Ovary (tissue), 3 donors: ENCODE measurements around the gene MFSD2A.

Experiments
- POLR2A ChIP-seq: fragments of 450-650 bp; IDR thresholded peaks from one replicate; pipeline ENCODE4 v1.6.1; 2017; ENCODE audit warnings: antibody characterized with exemption, mild to moderate bottlenecking, moderate library complexity
- TF ChIP-seq, protein P1 (sequence below), 3 donors: fragments of 450-650 bp in 2 of 3; fragments of 200-600 bp in 1 of 3; IDR thresholded peaks; one replicate each; pipeline versions ENCODE4 v1.5.1 to v1.8.0; 2016 to 2022; ENCODE audit warnings: antibody characterized with exemption in 3 of 3, mild to moderate bottlenecking in 1 of 3
- donor health status: DM: no; HTN: no; CAD: no.

DNA sequence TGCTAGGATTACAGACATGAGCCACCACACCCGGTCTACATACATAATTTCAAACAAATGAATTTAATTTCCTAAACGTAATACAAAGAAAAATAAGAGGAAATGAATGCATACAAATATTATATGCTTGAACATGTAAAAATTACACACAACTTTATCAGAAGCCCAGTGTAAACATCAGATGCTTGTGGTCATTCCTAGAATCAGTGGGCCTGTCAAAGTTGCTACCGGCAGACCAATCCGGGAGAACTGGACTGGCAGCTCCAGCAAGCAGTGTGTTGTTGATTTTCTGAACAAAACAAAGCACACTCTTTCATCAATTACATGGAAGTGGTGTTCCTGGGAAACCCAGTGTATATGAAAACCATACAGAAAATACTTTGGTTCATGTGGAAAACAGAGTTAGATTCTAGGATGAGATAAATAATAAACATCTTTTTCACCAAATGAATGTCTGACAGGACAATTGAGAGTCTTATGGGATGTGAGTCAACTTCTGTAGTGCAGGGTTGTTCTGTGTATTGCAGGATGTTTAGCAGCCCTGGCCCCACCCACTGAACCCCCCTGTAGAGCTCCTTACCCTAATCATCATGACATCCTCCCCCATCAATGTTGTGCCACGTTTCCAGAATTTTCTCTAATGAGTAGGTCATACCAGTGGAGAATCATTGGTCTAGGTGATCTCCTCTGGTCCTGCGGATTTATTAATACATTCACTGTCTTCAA, 33.8 kb downstream of the MFSD2A start:
- TF ChIP-seq, protein P1, sequence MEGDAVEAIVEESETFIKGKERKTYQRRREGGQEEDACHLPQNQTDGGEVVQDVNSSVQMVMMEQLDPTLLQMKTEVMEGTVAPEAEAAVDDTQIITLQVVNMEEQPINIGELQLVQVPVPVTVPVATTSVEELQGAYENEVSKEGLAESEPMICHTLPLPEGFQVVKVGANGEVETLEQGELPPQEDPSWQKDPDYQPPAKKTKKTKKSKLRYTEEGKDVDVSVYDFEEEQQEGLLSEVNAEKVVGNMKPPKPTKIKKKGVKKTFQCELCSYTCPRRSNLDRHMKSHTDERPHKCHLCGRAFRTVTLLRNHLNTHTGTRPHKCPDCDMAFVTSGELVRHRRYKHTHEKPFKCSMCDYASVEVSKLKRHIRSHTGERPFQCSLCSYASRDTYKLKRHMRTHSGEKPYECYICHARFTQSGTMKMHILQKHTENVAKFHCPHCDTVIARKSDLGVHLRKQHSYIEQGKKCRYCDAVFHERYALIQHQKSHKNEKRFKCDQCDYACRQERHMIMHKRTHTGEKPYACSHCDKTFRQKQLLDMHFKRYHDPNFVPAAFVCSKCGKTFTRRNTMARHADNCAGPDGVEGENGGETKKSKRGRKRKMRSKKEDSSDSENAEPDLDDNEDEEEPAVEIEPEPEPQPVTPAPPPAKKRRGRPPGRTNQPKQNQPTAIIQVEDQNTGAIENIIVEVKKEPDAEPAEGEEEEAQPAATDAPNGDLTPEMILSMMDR (IDR thresholded peaks at IDR 0.05): no peak
- TF ChIP-seq POLR2A: no peak
